HG02870 (cell line): ENCODE results near the gene SHB.

Experiments
- ATAC-seq: cut with Tn5 transposase; IDR thresholded peaks from one replicate; pipeline ENCODE4 v1.9.1; 2021; ENCODE audit warnings: mild to moderate bottlenecking, moderate library complexity; ENCODE audit not compliant: unreplicated experiment

The SHB gene

GRCh38 chr9:37939575-37940095 lies 129.4 kb downstream of the SHB start:
- no peak for ATAC-seq

GRCh38 chr9:37938121-37938891 lies 130.7 kb downstream of the SHB start:
- ATAC-seq: no peak

- no peak for ATAC-seq
Measured at GRCh38 chr9:37937366-37937765, 131.7 kb downstream of the SHB start.

- no peak for ATAC-seq
Measured at GRCh38 chr9:37936965-37937364, 132.1 kb downstream of the SHB start.

- ATAC-seq: no peak
Measured at GRCh38 chr9:37936376-37936775, 132.7 kb downstream of the SHB start.

GRCh38 chr9:37935096-37935495 lies 133.9 kb downstream of the SHB start:
- ATAC-seq: no peak

GRCh38 chr9:37931592-37931991 lies 137.4 kb downstream of the SHB start:
- no peak for ATAC-seq

GRCh38 chr9:37929441-37929895 lies 139.6 kb downstream of the SHB start:
- ATAC-seq: no peak

GRCh38 chr9:37928552-37929430 lies 140.2 kb downstream of the SHB start:
- ATAC-seq: no peak

GRCh38 chr9:37927601-37928551 lies 141.2 kb downstream of the SHB start:
- no peak for ATAC-seq

GRCh38 chr9:37927132-37927531 lies 141.9 kb downstream of the SHB start:
- ATAC-seq: no peak

- ATAC-seq: no peak
Measured at GRCh38 chr9:37926737-37927118, 142.3 kb downstream of the SHB start.

GRCh38 chr9:37925786-37926736 lies 143.0 kb downstream of the SHB start:
- no peak for ATAC-seq

- no peak for ATAC-seq
Measured at GRCh38 chr9:37925006-37925405, 144.0 kb downstream of the SHB start.

- ATAC-seq: no peak
Measured at GRCh38 chr9:37924538-37924937, 144.5 kb downstream of the SHB start.

- ATAC-seq: no peak
Measured at GRCh38 chr9:37923796-37924427, 145.1 kb downstream of the SHB start.

GRCh38 chr9:37923118-37923795 lies 145.8 kb downstream of the SHB start:
- no peak for ATAC-seq

- no peak for ATAC-seq
Measured at GRCh38 chr9:37922363-37923117, 146.5 kb downstream of the SHB start.
